KMS-11 (cell line): ENCODE measurements around the gene HSD17B12.

ENCODE experiments used
- H2AFZ ChIP-seq: fragments of 200-600 bp; sonication (generic); 2 replicates; pipeline ENCODE4 v1.6.1; 2016; ENCODE audit warnings: antibody characterized with exemption, mixed run types, low read depth
- H3K27ac ChIP-seq: fragments of 200-600 bp; sonication (generic); 2 replicates; pipeline ENCODE4 v1.6.1; 2016; ENCODE audit warnings: mild to moderate bottlenecking, mixed run types
- H3K27me3 ChIP-seq: fragments of 200-600 bp; sonication (generic); 2 replicates; pipeline ENCODE4 v1.6.1; 2017; ENCODE audit warnings: mild to moderate bottlenecking, low read depth, mixed run types, moderate library complexity; ENCODE audit not compliant: insufficient read depth
- H3K36me3 ChIP-seq: fragments of 200-600 bp; sonication (generic); 2 replicates; pipeline ENCODE4 v1.6.1; 2017; ENCODE audit warnings: mild to moderate bottlenecking, mixed run types; ENCODE audit not compliant: insufficient read depth
- H3K4me1 ChIP-seq: fragments of 200-600 bp; sonication (generic); 2 replicates; pipeline ENCODE4 v1.6.1; 2016; ENCODE audit warnings: mild to moderate bottlenecking, low read depth, mixed run types; ENCODE audit not compliant: poor library complexity, severe bottlenecking
- H3K4me2 ChIP-seq: fragments of 200-600 bp; sonication (generic); 2 replicates; pipeline ENCODE4 v1.7.0; 2016; ENCODE audit warnings: mild to moderate bottlenecking, mixed run types
- H3K4me3 ChIP-seq: fragments of 200-600 bp; sonication (generic); IDR thresholded peaks from 2 replicates; pipeline ENCODE4 v1.6.1; 2017; ENCODE audit warnings: low read depth, low read length, mixed read lengths; ENCODE audit not compliant: insufficient read depth
- H3K79me2 ChIP-seq: fragments of 200-600 bp; sonication (generic); 2 replicates; pipeline ENCODE4 v1.6.1; 2016; ENCODE audit warnings: low read depth, mixed run types; ENCODE audit not compliant: insufficient read depth
- H3K9ac ChIP-seq: fragments of 200-600 bp; sonication (generic); 2 replicates; pipeline ENCODE4 v1.6.1; 2016; ENCODE audit warnings: mild to moderate bottlenecking, mixed run types
- H4K20me1 ChIP-seq: fragments of 200-600 bp; sonication (generic); 2 replicates; pipeline ENCODE4 v1.6.1; 2016; ENCODE audit warnings: mild to moderate bottlenecking, mixed run types; ENCODE audit not compliant: insufficient read depth
- CTCF ChIP-seq: fragments of 200-600 bp; sonication (generic); conservative IDR thresholded peaks from 2 replicates; pipeline ENCODE4 v1.6.1; 2017; ENCODE audit warnings: low read depth, mild to moderate bottlenecking, antibody characterized with exemption, low read length, moderate library complexity, mixed read lengths

The HSD17B12 gene

DNA sequence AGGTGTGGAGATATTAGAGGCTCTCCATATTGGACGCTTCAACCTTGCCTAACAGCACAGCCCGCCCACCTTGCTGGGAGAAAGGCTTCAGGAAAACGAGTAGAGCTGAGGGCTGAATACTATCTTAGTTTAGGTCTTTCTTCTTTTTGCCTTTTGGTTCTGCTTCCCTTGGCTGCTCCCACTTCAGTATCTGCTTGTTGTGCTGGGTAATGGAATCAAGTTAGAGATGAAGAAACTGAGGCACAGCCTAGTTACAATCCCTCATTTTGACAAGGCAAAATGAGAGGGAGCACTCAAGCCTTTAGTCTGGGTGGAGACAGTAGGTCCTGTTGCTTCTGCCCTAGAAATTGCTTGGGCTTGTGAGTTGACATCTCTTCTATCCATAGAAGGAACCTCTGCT is 41.3 kb upstream of the HSD17B12 start:
- no peak overlapping the region for H3K9ac ChIP-seq
- no peak overlapping the region for H3K27ac ChIP-seq
- peaks cover 8% of the 10 kb centered on the region for H3K4me1 ChIP-seq
- no peak for TF ChIP-seq CTCF
- H3K79me2 ChIP-seq = no peaks in the 10 kb centered on the region
- no peaks in the 10 kb centered on the region for H3K36me3 ChIP-seq
- H3K4me3 ChIP-seq = no peak overlapping the region
- H4K20me1 ChIP-seq = no peaks in the 10 kb centered on the region
- H2AFZ ChIP-seq = no peak overlapping the region
- no peak overlapping the region for H3K4me2 ChIP-seq
- no peaks in the 10 kb centered on the region for H3K27me3 ChIP-seq

DNA sequence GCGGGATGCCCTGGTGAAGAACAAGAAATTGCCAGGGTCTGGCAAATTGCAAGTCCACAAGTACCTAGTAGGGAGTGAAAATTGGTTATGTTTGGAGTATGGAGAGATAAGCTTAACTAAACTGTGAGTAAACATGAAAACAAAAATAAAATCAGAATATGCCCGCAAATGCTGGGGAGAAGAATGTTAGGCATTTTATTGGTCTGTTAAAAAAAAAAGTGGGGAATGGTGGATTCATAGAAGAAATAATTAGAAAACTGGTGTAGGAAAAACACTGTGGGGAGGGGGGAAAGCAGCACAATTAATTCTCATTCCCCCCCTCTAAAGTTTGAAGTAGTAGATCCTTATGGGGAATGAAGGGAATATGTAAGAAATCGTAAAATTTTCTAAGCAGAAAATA is 40.6 kb upstream of the HSD17B12 start:
- H2AFZ ChIP-seq = no peak overlapping the region
- H3K79me2 ChIP-seq = peaks cover 3% of the 10 kb centered on the region; the same call in 1 of the 2 replicates
- H3K9ac ChIP-seq = no peak overlapping the region
- no peak overlapping the region for H3K27ac ChIP-seq
- H3K27me3 ChIP-seq = no peaks in the 10 kb centered on the region
- no peak overlapping the region for H3K4me2 ChIP-seq
- H3K4me3 ChIP-seq = no peak overlapping the region
- H3K4me1 ChIP-seq = peaks cover 9% of the 10 kb centered on the region
- no peaks in the 10 kb centered on the region for H3K36me3 ChIP-seq
- no peaks in the 10 kb centered on the region for H4K20me1 ChIP-seq
- TF ChIP-seq CTCF = no peak

DNA sequence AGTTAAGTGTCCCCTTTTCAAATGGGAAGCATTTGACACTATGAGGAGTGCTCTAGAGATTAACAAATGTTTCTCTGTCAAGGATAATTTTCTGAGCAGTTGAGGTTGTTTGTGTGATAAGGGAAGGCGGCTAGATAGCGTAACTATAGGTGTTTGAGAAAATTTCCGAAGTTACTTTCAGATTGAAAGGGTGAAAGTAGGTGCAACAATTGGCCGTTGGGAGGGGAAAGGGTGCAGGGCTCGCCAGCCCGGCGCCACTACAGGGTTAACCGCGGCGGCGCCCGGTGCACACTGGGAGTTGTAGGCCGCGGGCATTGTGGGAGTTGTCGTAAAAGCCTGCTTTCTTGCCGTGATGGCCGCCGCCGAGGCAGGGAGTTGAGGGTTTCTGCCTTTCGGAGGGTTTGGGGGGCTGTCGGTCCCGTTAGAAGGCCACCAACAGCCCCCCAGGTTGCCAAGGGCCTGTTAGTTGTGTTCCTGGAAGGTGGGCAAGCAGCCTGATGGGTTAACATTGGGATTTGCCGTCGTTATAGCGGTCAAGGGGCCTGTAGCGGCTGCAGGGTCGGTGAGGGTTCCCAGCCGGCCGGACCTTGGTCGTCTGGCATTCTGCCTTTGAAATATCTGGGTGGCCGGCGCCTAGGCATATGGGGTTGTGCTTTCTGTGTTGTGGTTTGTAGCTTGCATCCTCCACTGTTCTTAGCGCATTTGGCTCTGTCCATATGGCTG is 36.5 kb upstream of the HSD17B12 start:
- TF ChIP-seq CTCF = no peak
- Histone ChIP-seq H3K4me2 (peak overlapping the region; percentile 87), H2AFZ (peak overlapping the region; percentile 91), H3K27ac (peak overlapping the region; percentile 18; the same call in 1 of the 2 replicates), H4K20me1 (no peaks in the 10 kb centered on the region), H3K79me2 (peaks cover 9% of the 10 kb centered on the region; the same call in 1 of the 2 replicates), H3K4me3 (peak overlapping the region; percentile 41), H3K27me3 (no peaks in the 10 kb centered on the region), H3K9ac (peak overlapping the region; percentile 79), H3K36me3 (no peaks in the 10 kb centered on the region), H3K4me1 (peaks cover 14% of the 10 kb centered on the region)

- Histone ChIP-seq H3K27ac (peak overlapping the region; percentile 18; the same call in 1 of the 2 replicates), H3K27me3 (no peaks in the 10 kb centered on the region), H3K4me3 (peak overlapping the region; percentile 41), H3K4me2 (peak overlapping the region; percentile 87), H3K36me3 (no peaks in the 10 kb centered on the region), H3K4me1 (peaks cover 14% of the 10 kb centered on the region), H4K20me1 (no peaks in the 10 kb centered on the region), H3K9ac (peak overlapping the region; percentile 79), H3K79me2 (peaks cover 9% of the 10 kb centered on the region; the same call in 1 of the 2 replicates), H2AFZ (peak overlapping the region; percentile 91)
- no peak for TF ChIP-seq CTCF
Measured at GRCh38 chr11:43644621-43645299, 35.8 kb upstream of the HSD17B12 start.
